ENCODE measurements around the gene FAM174B. TPM values are rescaled to one million over a fixed set of nuclear protein-coding genes. Genes with fewer than 3 reads are reported as not detected.

Gene FAM174B
- total RNA-seq, 1 experiment from 2014 or later = 0.30 TPM

GRCh38 chr15:92629276-92629974, 26.1 kb downstream of the FAM174B start:
- DNase-seq (ENCODE audit: low read depth, low spot score) = no peak
- no peaks in the 10 kb centered on the region for H3K36me3 ChIP-seq (ENCODE audit: control insufficient read depth in 1 of 2, insufficient read depth in 2 of 2, low read length in 2 of 2)
- H3K9ac ChIP-seq (ENCODE audit: low read length) = no peak overlapping the region
- no peak overlapping the region for H2AFZ ChIP-seq (ENCODE audit: low read depth, low read length, poor library complexity, severe bottlenecking)
- ATAC-seq = no peak
- no peaks in the 10 kb centered on the region for H3K9me2 ChIP-seq (ENCODE audit: insufficient read depth)
- POLR2A ChIA-PET = no interaction called here
- no peak for TF ChIP-seq ELF1 (IDR thresholded peaks at IDR 0.05; ENCODE audit: borderline replicate concordance, low read depth)
- no peak for TF ChIP-seq CEBPB (IDR thresholded peaks at IDR 0.05; ENCODE audit: low read depth)
- TF ChIP-seq ZBTB33 (IDR thresholded peaks at IDR 0.05; ENCODE audit: extremely low read depth, insufficient replicate concordance, low read length) = no peak
- no peak for TF ChIP-seq TCF7L2 (IDR thresholded peaks at IDR 0.05; ENCODE audit: borderline replicate concordance, extremely low read depth, insufficient read depth, insufficient read length)
- no peak for TF ChIP-seq EGR1 (IDR thresholded peaks at IDR 0.05; ENCODE audit: low read depth)
- TF ChIP-seq POLR2A (IDR thresholded peaks at IDR 0.05; ENCODE audit: borderline replicate concordance, extremely low read depth, insufficient read depth, insufficient read length) = no peak
- no peak for TF ChIP-seq FOSL1 (IDR thresholded peaks at IDR 0.05; ENCODE audit: low read depth)
- TF ChIP-seq YY1 (IDR thresholded peaks at IDR 0.05; ENCODE audit: extremely low read depth, insufficient replicate concordance, low read depth, low read length) = no peak
- TF ChIP-seq MAX (IDR thresholded peaks at IDR 0.05) = no peak
- TF ChIP-seq ATF3 (IDR thresholded peaks at IDR 0.05) = no peak
- no peak for TF ChIP-seq SRF (IDR thresholded peaks at IDR 0.05; ENCODE audit: low read depth)
- no peak for TF ChIP-seq CTCF (IDR thresholded peaks at IDR 0.05 in 2 of 3, conservative IDR thresholded peaks at IDR 0.05 in 1 of 3; ENCODE audit: borderline replicate concordance in 1 of 3, insufficient read depth in 1 of 3, low read depth in 2 of 3, low read length in 2 of 3)
- TF ChIP-seq ZNF274 (IDR thresholded peaks at IDR 0.05; ENCODE audit: low read depth, low read length) = no peak
- TF ChIP-seq RAD21 (IDR thresholded peaks at IDR 0.05; ENCODE audit: low read depth) = no peak
- TF ChIP-seq SIN3A (IDR thresholded peaks at IDR 0.05; ENCODE audit: low read depth) = no peak
- no peak for TF ChIP-seq EZH2phosphoT487 (IDR thresholded peaks at IDR 0.05; ENCODE audit: borderline replicate concordance)
- no peak for TF ChIP-seq POLR2AphosphoS5 (IDR thresholded peaks at IDR 0.05; ENCODE audit: low read depth, low read length)
- TF ChIP-seq REST (IDR thresholded peaks at IDR 0.05; ENCODE audit: low read depth) = no peak
- TF ChIP-seq EZH2 (IDR thresholded peaks at IDR 0.05) = no peak
- TF ChIP-seq ZFX (IDR thresholded peaks at IDR 0.05) = no peak
- RAD21 ChIA-PET (ENCODE audit: low non-redundant PET in 1 of 2, low total read pairs in 2 of 2, uncharacterized antibody in 2 of 2, unreplicated experiment in 2 of 2) = no interaction called here
- CTCF ChIA-PET = no interaction called here
- no peak overlapping the region for H3K4me3 ChIP-seq (replicated peaks in 1 of 2; ENCODE audit: low read depth in 1 of 2, low read length in 2 of 2)
- H4K20me1 ChIP-seq (ENCODE audit: insufficient read depth) = no peaks in the 10 kb centered on the region
- H3K79me2 ChIP-seq (ENCODE audit: insufficient read depth, low read length) = no peaks in the 10 kb centered on the region
- no peak overlapping the region for H3K27ac ChIP-seq (ENCODE audit: low read depth, low read length)
- H3K4me1 ChIP-seq (ENCODE audit: control insufficient read depth in 1 of 2, insufficient read depth in 2 of 2, low read length in 2 of 2) = no peaks in the 10 kb centered on the region
- BruUV-seq (replicated peaks) = no TSS peak
- H3K9me3 ChIP-seq (ENCODE audit: control insufficient read depth in 1 of 2, insufficient read depth in 1 of 2, low read depth in 1 of 2, low read length in 2 of 2) = no peaks in the 10 kb centered on the region
- intact Hi-C loops (cut with micrococcal nuclease) = no loop called here
- H3K4me2 ChIP-seq (ENCODE audit: low read length) = no peak overlapping the region
- no peaks in the 10 kb centered on the region for H3K27me3 ChIP-seq (ENCODE audit: insufficient read depth, low read length)

All from HCT116 (cell line).